PFSK-1 (cell line): ENCODE data around the gene RTP5.

ENCODE experiments used
- POLR2AphosphoS5 ChIP-seq: IDR thresholded peaks from 2 replicates; pipeline ENCODE4 v1.6.1; 2012; ENCODE audit warnings: low read depth, mild to moderate bottlenecking, control low read depth, low read length, moderate library complexity
- TAF1 ChIP-seq: IDR thresholded peaks from 2 replicates; pipeline ENCODE4 v1.6.1; 2012; ENCODE audit warnings: low read length, control low read depth, borderline replicate concordance; ENCODE audit not compliant: insufficient read depth

GRCh38 chr2:241904011-241904718 is 34.6 kb downstream of the RTP5 start:
- TF ChIP-seq POLR2AphosphoS5 (no peak), TAF1 (no peak)
